ENCODE measurements around the gene KRT6B.

KRT6B gene

DNA sequence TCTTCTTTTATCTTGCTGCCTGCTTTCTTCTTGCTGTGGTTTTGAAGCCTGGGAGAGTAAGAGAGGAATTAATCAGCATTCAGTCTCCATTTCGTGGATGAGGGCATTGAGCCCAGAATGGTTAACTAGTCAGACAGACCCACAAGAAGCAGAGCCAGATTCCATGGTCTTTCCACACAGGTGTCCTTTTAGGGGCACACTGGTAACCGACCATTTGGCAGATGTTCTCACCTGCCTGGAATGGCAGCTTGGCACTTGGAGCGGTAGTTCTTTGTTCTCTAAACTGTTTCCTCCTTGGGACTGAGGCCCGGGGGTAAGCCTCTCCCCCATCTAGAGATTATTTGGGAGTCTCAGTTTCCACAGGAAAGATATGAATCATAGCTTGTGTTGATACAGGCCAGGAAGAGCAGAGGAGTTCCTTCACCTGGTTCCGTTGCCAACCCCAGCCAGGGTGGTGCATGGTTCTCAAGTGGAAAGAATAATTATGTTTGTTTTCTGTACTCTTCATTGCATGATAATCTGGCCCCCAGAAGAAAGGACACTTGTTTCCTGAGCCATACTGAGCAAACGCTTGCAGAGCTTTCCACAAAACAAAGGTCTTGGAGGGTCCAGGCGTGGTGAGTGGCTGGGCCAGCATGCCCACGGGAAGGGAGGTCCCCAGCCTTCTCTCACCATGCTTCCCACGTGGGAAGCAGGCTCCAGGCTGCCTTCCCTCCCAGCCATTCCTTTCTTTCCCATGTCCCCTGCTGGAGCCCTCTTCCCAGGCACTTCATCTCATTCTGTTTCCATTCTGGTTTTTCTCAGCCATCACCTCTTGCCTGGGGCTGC is 15.7 kb downstream of the KRT6B start:
- H3K27me3 ChIP-seq, result peaks cover under 1% of the 10 kb centered on the region
- no peaks in the 10 kb centered on the region for H3K36me3 ChIP-seq
- H3K9me3 ChIP-seq, result no peaks in the 10 kb centered on the region
- H3K4me3 ChIP-seq (ENCODE audit: low read depth in 1 of 2, low read length in 1 of 2), result no peak overlapping the region
- H3K4me1 ChIP-seq (ENCODE audit: control insufficient read depth in 1 of 2, insufficient read depth in 1 of 2, low read depth in 1 of 2, low read length in 1 of 2), result no peaks in the 10 kb centered on the region
- TF ChIP-seq CTCF (IDR thresholded peaks at IDR 0.05), result no peak
- H3K27ac ChIP-seq, result no peak overlapping the region

DNA sequence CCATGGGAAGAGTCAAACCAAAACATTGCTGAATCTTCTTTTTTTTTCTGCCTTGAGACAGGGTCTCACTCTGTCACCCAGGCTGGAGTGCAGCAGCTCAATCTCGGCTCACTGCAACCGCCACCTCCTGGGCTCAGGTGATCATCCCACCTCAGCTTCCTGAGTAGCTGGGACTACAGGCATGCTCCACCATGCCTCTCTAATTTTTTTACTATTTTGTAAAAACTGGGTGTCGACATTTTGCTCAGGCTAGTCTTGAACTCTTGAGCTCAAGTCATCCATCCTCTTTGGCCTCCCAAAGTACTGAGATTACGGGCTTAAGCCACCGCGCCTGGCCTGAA is 16.3 kb downstream of the KRT6B start:
- Histone ChIP-seq H3K27me3 (no peaks in the 10 kb centered on the region), H3K4me1 (ENCODE audit: control insufficient read depth in 1 of 2, insufficient read depth in 1 of 2, low read depth in 1 of 2, low read length in 1 of 2) (no peaks in the 10 kb centered on the region), H3K9me3 (no peaks in the 10 kb centered on the region), H3K27ac (no peak overlapping the region), H3K4me3 (ENCODE audit: low read depth in 1 of 2, low read length in 1 of 2) (no peak overlapping the region), H3K36me3 (no peaks in the 10 kb centered on the region)
- no peak for TF ChIP-seq CTCF (IDR thresholded peaks at IDR 0.05)

DNA sequence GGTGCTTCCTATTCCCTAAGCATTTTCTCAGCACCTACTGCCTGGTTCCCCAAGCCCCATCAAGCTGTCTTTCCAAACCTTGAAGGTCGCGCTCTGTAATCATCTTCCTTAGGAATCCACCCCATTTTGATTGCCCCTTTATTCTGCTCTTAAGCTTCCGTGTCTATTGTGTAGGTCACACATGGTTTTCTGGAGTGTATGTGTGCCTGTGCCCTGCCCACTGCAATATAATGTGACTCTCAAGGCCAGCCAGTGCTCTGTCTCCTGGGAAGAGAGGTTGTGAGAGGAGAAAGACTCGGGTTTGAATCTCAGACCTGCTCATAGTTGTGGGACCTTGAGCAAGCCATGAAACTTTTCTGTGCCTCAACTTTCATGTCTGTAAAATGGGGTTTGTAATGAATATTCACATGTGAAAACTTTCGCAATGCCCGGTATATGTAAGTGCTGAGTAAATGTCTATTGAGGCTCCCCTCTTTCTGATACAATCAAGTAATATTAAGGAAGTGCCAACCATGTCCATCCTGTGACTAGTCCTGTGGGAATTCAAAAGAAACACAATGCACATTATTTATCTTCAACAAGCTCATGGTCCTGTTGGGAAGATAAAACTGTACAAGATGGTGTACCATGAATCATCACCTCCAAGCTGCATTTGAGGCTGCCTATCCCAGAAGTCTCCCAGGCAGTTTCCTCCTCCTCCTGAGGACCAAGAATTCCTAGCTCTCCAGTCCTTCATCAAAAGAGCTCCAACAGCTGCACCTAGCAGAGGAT is 17.0 kb downstream of the KRT6B start:
- Histone ChIP-seq H3K9me3 (no peaks in the 10 kb centered on the region), H3K4me3 (ENCODE audit: low read depth in 1 of 2, low read length in 1 of 2) (no peak overlapping the region), H3K27me3 (peaks cover 5% of the 10 kb centered on the region), H3K36me3 (no peaks in the 10 kb centered on the region), H3K27ac (no peak overlapping the region), H3K4me1 (ENCODE audit: control insufficient read depth in 1 of 2, insufficient read depth in 1 of 2, low read depth in 1 of 2, low read length in 1 of 2) (no peaks in the 10 kb centered on the region)
- no peak for TF ChIP-seq CTCF (IDR thresholded peaks at IDR 0.05)

DNA sequence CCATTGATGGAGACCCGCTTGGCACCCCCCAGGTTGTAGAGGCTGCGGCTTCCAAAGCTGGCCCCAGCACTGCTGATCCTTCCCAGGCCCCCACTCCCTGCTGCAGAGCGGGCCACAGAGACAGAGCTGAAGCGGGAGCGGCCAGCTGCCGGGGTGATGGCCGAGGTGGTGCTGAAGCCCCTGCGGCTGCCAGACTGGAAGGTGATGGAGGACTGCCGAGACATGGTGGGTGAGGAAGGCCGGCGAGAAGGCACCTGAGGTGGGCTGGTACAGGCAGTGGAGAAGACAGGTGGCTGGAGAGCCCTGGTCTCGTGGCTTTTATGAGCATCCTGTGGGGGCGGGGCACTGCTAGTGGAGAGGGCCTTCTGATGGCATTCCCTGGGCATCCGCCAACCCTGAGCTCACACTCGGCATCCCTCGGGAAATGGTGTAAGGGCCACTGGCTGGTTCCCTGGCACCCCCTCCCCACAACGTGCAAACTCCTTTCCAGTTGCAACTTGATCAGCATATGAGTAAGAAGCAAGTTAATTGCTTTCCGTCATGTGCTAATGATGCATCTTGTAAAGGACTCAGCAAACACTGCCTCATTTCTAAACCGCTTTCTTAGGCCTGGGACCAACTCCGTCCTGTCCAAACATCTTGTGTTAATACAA is 17.7 kb downstream of the KRT6B start, which contains the start of gene KRT75:
TSS of gene KRT75 (minus strand) at position 291 of the 653 bp plus-strand sequence. CDS start at position 224, 67 bp downstream.
- Histone ChIP-seq H3K9me3 (no peaks in the 10 kb centered on the region), H3K27me3 (peaks cover 5% of the 10 kb centered on the region), H3K4me3 (ENCODE audit: low read depth in 1 of 2, low read length in 1 of 2) (no peak within 1 kb of the TSS), H3K36me3 (no peaks in the 10 kb centered on the region), H3K27ac (no peak within 1 kb of the TSS), H3K4me1 (ENCODE audit: control insufficient read depth in 1 of 2, insufficient read depth in 1 of 2, low read depth in 1 of 2, low read length in 1 of 2) (no peaks in the 10 kb centered on the region)
- TF ChIP-seq CTCF (IDR thresholded peaks at IDR 0.05), result no peak

GRCh38 chr12:52433501-52434080 is 18.4 kb downstream of the KRT6B start:
- Histone ChIP-seq H3K27me3 (peaks cover 5% of the 10 kb centered on the region), H3K4me1 (ENCODE audit: control insufficient read depth in 1 of 2, insufficient read depth in 1 of 2, low read depth in 1 of 2, low read length in 1 of 2) (no peaks in the 10 kb centered on the region), H3K4me3 (ENCODE audit: low read depth in 1 of 2, low read length in 1 of 2) (no peak overlapping the region), H3K36me3 (no peaks in the 10 kb centered on the region), H3K27ac (no peak overlapping the region), H3K9me3 (no peaks in the 10 kb centered on the region)
- TF ChIP-seq CTCF (IDR thresholded peaks at IDR 0.05), result no peak

Measured in neutrophil (primary cell).